Endothelial cell of umbilical vein (primary cell): ENCODE data around the gene C1orf159.

Source experiments
- EZH2 ChIP-seq: IDR thresholded peaks from 2 replicates; pipeline ENCODE4 v1.6.1; 2012; ENCODE audit warnings: borderline replicate concordance, low read depth, mild to moderate bottlenecking, moderate library complexity, low read length, inconsistent platforms; ENCODE audit not compliant: severe bottlenecking
- FOS ChIP-seq: IDR thresholded peaks from 2 replicates; pipeline ENCODE4 v1.6.1; 2011; ENCODE audit warnings: mild to moderate bottlenecking, low read length, moderate library complexity, borderline replicate concordance; ENCODE audit not compliant: insufficient read depth
- JUN ChIP-seq: IDR thresholded peaks from 2 replicates; pipeline ENCODE4 v1.6.1; 2011; ENCODE audit warnings: borderline replicate concordance, low read depth; ENCODE audit not compliant: insufficient read length, insufficient read depth
- MYC ChIP-seq: IDR thresholded peaks from one replicate; pipeline ENCODE4 v1.6.1; 2011; ENCODE audit warnings: mild to moderate bottlenecking, low read depth, low read length
- POLR2A ChIP-seq: IDR thresholded peaks from 2 replicates; pipeline ENCODE4 v1.6.1; 2012; ENCODE audit warnings: low read depth, mild to moderate bottlenecking, control low read depth, low read length
- POLR2AphosphoS5 ChIP-seq: IDR thresholded peaks from 2 replicates; pipeline ENCODE4 v1.6.1; 2012; ENCODE audit warnings: low read depth, mild to moderate bottlenecking, control low read depth, low read length, moderate library complexity; ENCODE audit not compliant: insufficient read depth
- TF ChIP-seq, protein P1 (sequence below), 2 donors: IDR thresholded peaks; 1 replicate in 1 of 2; 2 replicates in 1 of 2; pipeline ENCODE4 v1.5.1; 2011; ENCODE audit warnings: low read length in 2 of 2, mild to moderate bottlenecking in 2 of 2, moderate library complexity in 2 of 2, control low read depth in 1 of 2, inconsistent platforms in 1 of 2, low read depth in 1 of 2; ENCODE audit not compliant: insufficient read depth in 1 of 2; ENCODE audit errors: extremely low read depth in 1 of 2

DNA sequence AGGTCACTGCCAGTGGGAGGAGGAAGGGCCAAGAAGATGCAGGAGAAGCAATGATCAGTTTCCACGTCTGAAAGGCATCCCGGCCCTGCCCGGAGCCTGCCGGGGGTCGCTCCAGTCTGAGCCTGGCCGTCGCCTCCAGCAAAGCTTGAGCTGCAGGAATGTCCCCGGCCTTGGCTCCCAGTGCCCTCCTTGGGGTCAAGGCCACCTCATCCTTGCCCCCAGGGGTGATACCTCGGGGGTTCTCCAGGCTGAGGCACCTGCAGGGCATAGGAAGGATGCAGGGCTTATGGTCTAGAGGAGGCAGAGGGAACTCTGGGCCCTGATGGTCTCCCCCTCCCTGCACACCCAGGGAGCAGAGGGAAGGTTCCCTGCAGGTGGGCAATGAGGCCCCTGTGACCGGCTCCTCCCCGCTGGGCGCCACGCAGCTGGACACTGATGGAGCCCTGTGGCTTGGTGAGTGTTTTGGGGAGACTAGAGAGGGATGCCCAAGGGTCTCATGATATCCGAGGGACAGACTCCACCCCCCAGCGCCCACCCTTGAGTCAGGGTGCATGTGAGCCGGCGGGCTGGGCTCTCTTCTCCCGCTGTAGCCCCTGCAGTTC is 61.7 kb downstream of the C1orf159 start:
- TF ChIP-seq EZH2 (no peak), POLR2A (no peak), POLR2AphosphoS5 (no peak), FOS (no peak), JUN (no peak), MYC (no peak)
- TF ChIP-seq, protein P1, sequence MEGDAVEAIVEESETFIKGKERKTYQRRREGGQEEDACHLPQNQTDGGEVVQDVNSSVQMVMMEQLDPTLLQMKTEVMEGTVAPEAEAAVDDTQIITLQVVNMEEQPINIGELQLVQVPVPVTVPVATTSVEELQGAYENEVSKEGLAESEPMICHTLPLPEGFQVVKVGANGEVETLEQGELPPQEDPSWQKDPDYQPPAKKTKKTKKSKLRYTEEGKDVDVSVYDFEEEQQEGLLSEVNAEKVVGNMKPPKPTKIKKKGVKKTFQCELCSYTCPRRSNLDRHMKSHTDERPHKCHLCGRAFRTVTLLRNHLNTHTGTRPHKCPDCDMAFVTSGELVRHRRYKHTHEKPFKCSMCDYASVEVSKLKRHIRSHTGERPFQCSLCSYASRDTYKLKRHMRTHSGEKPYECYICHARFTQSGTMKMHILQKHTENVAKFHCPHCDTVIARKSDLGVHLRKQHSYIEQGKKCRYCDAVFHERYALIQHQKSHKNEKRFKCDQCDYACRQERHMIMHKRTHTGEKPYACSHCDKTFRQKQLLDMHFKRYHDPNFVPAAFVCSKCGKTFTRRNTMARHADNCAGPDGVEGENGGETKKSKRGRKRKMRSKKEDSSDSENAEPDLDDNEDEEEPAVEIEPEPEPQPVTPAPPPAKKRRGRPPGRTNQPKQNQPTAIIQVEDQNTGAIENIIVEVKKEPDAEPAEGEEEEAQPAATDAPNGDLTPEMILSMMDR (IDR thresholded peaks at IDR 0.05; ENCODE audit: extremely low read depth in 1 of 2, insufficient read depth in 1 of 2, low read depth in 1 of 2, low read length in 2 of 2): no peak
